HCT116 (cell line): ENCODE measurements around the gene AMELX. TPM values are rescaled to one million over a fixed set of nuclear protein-coding genes. Genes with fewer than 3 reads are reported as not detected.

Experiments used
- ATAC-seq: fragments of 200-7000 bp; cut with Tn5 transposase; 2 replicates; pipeline ENCODE4 v1.9.1; 2020; ENCODE audit warnings: mild to moderate bottlenecking, moderate library complexity
- BruUV-seq: library from RNA; stranded (reverse); fragments of 400-500 nt; replicated peaks from 2 replicates; lab custom pipeline; 2021; lab: Mats Ljungman, UMichigan
- CTCF ChIA-PET: fragments of 300-600 bp; sonication (Branson Sonifier 250); formaldehyde crosslinking; loops from one replicate; lab custom pipeline; 2021; ENCODE audit warnings: antibody characterized with exemption; lab: Charles Lee
- POLR2A ChIA-PET: fragments of 300-600, 350-600 bp; sonication (Branson Sonifier 250); formaldehyde crosslinking; loops from one replicate; lab custom pipeline; 2021; ENCODE audit warnings: antibody characterized with exemption; lab: Charles Lee
- RAD21 ChIA-PET, 2 experiments: fragments of 300-600 bp; sonication (Branson Sonifier 250); formaldehyde crosslinking; loops; one replicate each; lab custom pipeline; 2023; ENCODE audit warnings: low total read pairs in 2 of 2; ENCODE audit not compliant: uncharacterized antibody in 2 of 2, unreplicated experiment in 2 of 2, low non-redundant PET in 1 of 2; lab: Charles Lee
- DNase-seq: peaks from one replicate; pipeline ENCODE4 v3.0.0-alpha.2; 2010; ENCODE audit warnings: low read depth, low spot score
- H2AFZ ChIP-seq: fragments of 200-600 bp; shearing (Covaris generic), sonication (generic); 2 replicates; pipeline ENCODE4 v1.6.1; 2017; ENCODE audit warnings: low read depth, mixed run types, mixed read lengths, antibody characterized with exemption, low read length; ENCODE audit not compliant: poor library complexity, severe bottlenecking
- H3K27ac ChIP-seq: 2 replicates; pipeline ENCODE4 v1.5.1; 2012; ENCODE audit warnings: low read depth, low read length
- H3K27me3 ChIP-seq: fragments of 200-600 bp; sonication (generic); 2 replicates; pipeline ENCODE4 v1.6.1; 2016; ENCODE audit warnings: mixed run types, low read length, mixed read lengths; ENCODE audit not compliant: insufficient read depth
- H3K36me3 ChIP-seq, 2 experiments: fragments of 200-500 bp in 1 of 2; fragments of 200-600 bp in 1 of 2; sonication (Bioruptor generic) in 1 of 2; sonication (generic) in 1 of 2; 2 replicates each; pipeline versions ENCODE4 v1.5.1 to v1.6.1; 2014 to 2016; ENCODE audit warnings: low read length in 2 of 2, inconsistent platforms in 1 of 2, mixed read lengths in 1 of 2, mixed run types in 1 of 2; ENCODE audit not compliant: insufficient read depth in 2 of 2, control insufficient read depth in 1 of 2
- H3K4me1 ChIP-seq, 2 experiments: fragments of 200-600 bp in 1 of 2; sonication (generic) in 1 of 2; 2 replicates each; pipeline versions ENCODE4 v1.5.1 to v1.6.1; 2012 to 2017; ENCODE audit warnings: low read length in 2 of 2, inconsistent platforms in 1 of 2, mild to moderate bottlenecking in 1 of 2, mixed read lengths in 1 of 2, mixed run types in 1 of 2, moderate library complexity in 1 of 2; ENCODE audit not compliant: insufficient read depth in 2 of 2, control insufficient read depth in 1 of 2
- H3K4me2 ChIP-seq: fragments of 200-600 bp; sonication (generic); 2 replicates; pipeline ENCODE4 v1.6.1; 2017; ENCODE audit warnings: mixed run types, low read length, mixed read lengths
- H3K4me3 ChIP-seq, 2 experiments: fragments of 200-600 bp in 1 of 2; sonication (generic) in 1 of 2; replicated peaks in 1 of 2; 2 replicates each; pipeline ENCODE4 v1.5.1; 2011 to 2016; ENCODE audit warnings: low read length in 2 of 2, control low read depth in 1 of 2, low read depth in 1 of 2, mild to moderate bottlenecking in 1 of 2, mixed read lengths in 1 of 2, mixed run types in 1 of 2
- H3K79me2 ChIP-seq: fragments of 200-600 bp; sonication (generic); 2 replicates; pipeline ENCODE4 v1.6.1; 2017; ENCODE audit warnings: mild to moderate bottlenecking, mixed run types, low read length, moderate library complexity, mixed read lengths; ENCODE audit not compliant: insufficient read depth
- H3K9ac ChIP-seq: fragments of 200-600 bp; sonication (generic); 2 replicates; pipeline ENCODE4 v1.6.1; 2016; ENCODE audit warnings: low read length, mixed read lengths
- H3K9me2 ChIP-seq: fragments of 200-600 bp; sonication (generic), shearing (Covaris generic); 2 replicates; pipeline ENCODE4 v1.6.1; 2017; ENCODE audit warnings: mixed run types, mild to moderate bottlenecking, moderate library complexity; ENCODE audit not compliant: insufficient read depth
- H3K9me3 ChIP-seq, 2 experiments: fragments of 200-500 bp in 1 of 2; fragments of 200-600 bp in 1 of 2; sonication (Bioruptor generic) in 1 of 2; sonication (generic) in 1 of 2; 2 replicates each; pipeline ENCODE4 v1.6.1; 2014 to 2017; ENCODE audit warnings: low read length in 2 of 2, mixed read lengths in 2 of 2, inconsistent platforms in 1 of 2, low read depth in 1 of 2, mild to moderate bottlenecking in 1 of 2, mixed run types in 1 of 2, moderate library complexity in 1 of 2; ENCODE audit not compliant: control insufficient read depth in 1 of 2, insufficient read depth in 1 of 2
- H4K20me1 ChIP-seq: fragments of 200-600 bp; sonication (generic), shearing (Covaris generic); 2 replicates; pipeline ENCODE4 v1.6.1; 2017; ENCODE audit warnings: mixed run types, mild to moderate bottlenecking, moderate library complexity; ENCODE audit not compliant: insufficient read depth
- CBX3 ChIP-seq: IDR thresholded peaks from 2 replicates; pipeline ENCODE4 v1.6.1; 2012; ENCODE audit warnings: low read depth
- CEBPB ChIP-seq: IDR thresholded peaks from 2 replicates; pipeline ENCODE4 v1.6.1; 2012; ENCODE audit warnings: low read depth
- CTCF ChIP-seq, 3 experiments: fragments of 200-600 bp in 1 of 3; sonication (generic) in 1 of 3; IDR thresholded peaks in 2 of 3; conservative IDR thresholded peaks in 1 of 3; 2 replicates each; pipeline ENCODE4 v1.5.1; 2012 to 2017; ENCODE audit warnings: low read depth in 2 of 3, low read length in 2 of 3, antibody characterized with exemption in 1 of 3, borderline replicate concordance in 1 of 3, control low read depth in 1 of 3, mild to moderate bottlenecking in 1 of 3, mixed read lengths in 1 of 3, mixed run types in 1 of 3, moderate library complexity in 1 of 3; ENCODE audit not compliant: insufficient read depth in 1 of 3
- EGR1 ChIP-seq: IDR thresholded peaks from 2 replicates; pipeline ENCODE4 v1.6.1; 2012; ENCODE audit warnings: low read depth
- ELF1 ChIP-seq: IDR thresholded peaks from 2 replicates; pipeline ENCODE4 v1.6.1; 2012; ENCODE audit warnings: low read depth, borderline replicate concordance
- EZH2phosphoT487 ChIP-seq: fragments of 200-600 bp; IDR thresholded peaks from 2 replicates; pipeline ENCODE4 v1.6.1; 2018; ENCODE audit warnings: antibody characterized with exemption, borderline replicate concordance
- FOSL1 ChIP-seq: IDR thresholded peaks from 2 replicates; pipeline ENCODE4 v1.6.1; 2012; ENCODE audit warnings: low read depth
- JUND ChIP-seq: IDR thresholded peaks from 2 replicates; pipeline ENCODE4 v1.6.1; 2012
- MAX ChIP-seq: IDR thresholded peaks from 2 replicates; pipeline ENCODE4 v1.6.1; 2012
- POLR2A ChIP-seq: IDR thresholded peaks from 2 replicates; pipeline ENCODE4 v1.7.0; 2011; ENCODE audit warnings: borderline replicate concordance; ENCODE audit not compliant: insufficient read depth, insufficient read length; ENCODE audit errors: extremely low read depth
- POLR2AphosphoS5 ChIP-seq: IDR thresholded peaks from 2 replicates; pipeline ENCODE4 v1.6.1; 2011; ENCODE audit warnings: mild to moderate bottlenecking, low read depth, low read length, moderate library complexity
- RAD21 ChIP-seq: IDR thresholded peaks from 2 replicates; pipeline ENCODE4 v1.6.1; 2012; ENCODE audit warnings: low read depth, mild to moderate bottlenecking
- REST ChIP-seq: IDR thresholded peaks from 2 replicates; pipeline ENCODE4 v1.6.1; 2012; ENCODE audit warnings: low read depth
- SIN3A ChIP-seq: IDR thresholded peaks from 2 replicates; pipeline ENCODE4 v1.6.1; 2012; ENCODE audit warnings: low read depth
- YY1 ChIP-seq: IDR thresholded peaks from 2 replicates; pipeline ENCODE4 v1.6.1; 2011; ENCODE audit warnings: low read length, low read depth, moderate library complexity, mild to moderate bottlenecking; ENCODE audit not compliant: insufficient replicate concordance; ENCODE audit errors: extremely low read depth
- ZFX ChIP-seq: fragments of 450-650 bp; IDR thresholded peaks from 2 replicates; pipeline ENCODE4 v1.6.1; 2017
- ZNF274 ChIP-seq: fragments of 200-500 bp; sonication (Bioruptor generic); IDR thresholded peaks from 2 replicates; pipeline ENCODE4 v1.6.1; 2014; ENCODE audit warnings: mild to moderate bottlenecking, low read depth, low read length, inconsistent platforms
- intact Hi-C: fragments of 100-400 bp; cut with micrococcal nuclease; formaldehyde crosslinking; loops from 2 replicates; pipeline ENCODE4 v1.10.0; 2022
- total RNA-seq: library from RNA; stranded (reverse); gene quantifications from one replicate; pipeline ENCODE4 v1.2.1, GENCODE V29; 2021; ENCODE audit not compliant: unreplicated experiment

The AMELX gene
- total RNA-seq, 1 experiment from 2014 or later, result not detected

DNA sequence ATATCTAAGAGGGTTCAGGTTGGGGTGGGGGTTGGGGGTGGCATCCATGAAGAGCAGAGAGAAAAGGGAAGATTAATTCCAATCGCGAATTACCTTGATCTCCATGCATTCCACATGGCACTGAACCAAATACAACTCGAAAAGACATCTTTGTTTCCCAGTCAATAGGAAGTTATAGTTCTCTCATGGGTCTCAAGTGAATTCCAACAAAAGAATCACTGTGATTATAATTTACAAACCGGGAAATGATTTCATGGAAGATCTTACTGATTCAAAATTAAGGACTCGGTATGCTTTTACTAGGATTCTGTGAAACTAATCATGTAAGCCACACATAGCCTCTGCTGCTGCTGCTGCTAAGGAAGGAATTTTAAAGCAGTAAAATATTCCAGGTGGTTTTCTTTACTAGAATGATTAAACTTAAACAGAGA, 26.6 kb upstream of the AMELX start:
- no peaks in the 10 kb centered on the region for H3K9me3 ChIP-seq
- H3K27me3 ChIP-seq, result no peaks in the 10 kb centered on the region
- H3K4me2 ChIP-seq, result no peak overlapping the region
- intact Hi-C loops, result no loop called here
- no peaks in the 10 kb centered on the region for H3K79me2 ChIP-seq
- TF ChIP-seq SIN3A, result no peak
- no peak for TF ChIP-seq YY1
- TF ChIP-seq EGR1, result no peak
- TF ChIP-seq ZNF274, result no peak
- no peak for TF ChIP-seq EZH2phosphoT487
- no peak for TF ChIP-seq JUND
- TF ChIP-seq CEBPB, result no peak
- TF ChIP-seq CBX3, result no peak
- TF ChIP-seq RAD21, result no peak
- TF ChIP-seq POLR2A, result no peak
- TF ChIP-seq REST, result no peak
- no peak for TF ChIP-seq FOSL1
- no peak for TF ChIP-seq MAX
- no peak for TF ChIP-seq CTCF (IDR thresholded peaks at IDR 0.05 in 2 of 3, conservative IDR thresholded peaks at IDR 0.05 in 1 of 3; ENCODE audit: borderline replicate concordance in 1 of 3, insufficient read depth in 1 of 3, low read depth in 2 of 3, low read length in 2 of 3)
- TF ChIP-seq ZFX, result no peak
- TF ChIP-seq ELF1, result no peak
- no peak for TF ChIP-seq POLR2AphosphoS5
- TF ChIP-seq, all 23 proteins: peak for 0
- H3K9me2 ChIP-seq, result no peaks in the 10 kb centered on the region
- no peaks in the 10 kb centered on the region for H4K20me1 ChIP-seq
- H3K4me3 ChIP-seq, result no peak overlapping the region
- ChIA-PET POLR2A (no interaction called here), RAD21 (no interaction called here), CTCF (no interaction called here)
- no peak overlapping the region for H3K27ac ChIP-seq
- DNase-seq (no peak), ATAC-seq (no peak)
- no TSS peak for BruUV-seq
- H3K36me3 ChIP-seq, result no peaks in the 10 kb centered on the region
- no peaks in the 10 kb centered on the region for H3K4me1 ChIP-seq
- no peak overlapping the region for H3K9ac ChIP-seq
- H2AFZ ChIP-seq, result no peak overlapping the region
